ENCODE data around the gene MAD1L1.

DNA sequence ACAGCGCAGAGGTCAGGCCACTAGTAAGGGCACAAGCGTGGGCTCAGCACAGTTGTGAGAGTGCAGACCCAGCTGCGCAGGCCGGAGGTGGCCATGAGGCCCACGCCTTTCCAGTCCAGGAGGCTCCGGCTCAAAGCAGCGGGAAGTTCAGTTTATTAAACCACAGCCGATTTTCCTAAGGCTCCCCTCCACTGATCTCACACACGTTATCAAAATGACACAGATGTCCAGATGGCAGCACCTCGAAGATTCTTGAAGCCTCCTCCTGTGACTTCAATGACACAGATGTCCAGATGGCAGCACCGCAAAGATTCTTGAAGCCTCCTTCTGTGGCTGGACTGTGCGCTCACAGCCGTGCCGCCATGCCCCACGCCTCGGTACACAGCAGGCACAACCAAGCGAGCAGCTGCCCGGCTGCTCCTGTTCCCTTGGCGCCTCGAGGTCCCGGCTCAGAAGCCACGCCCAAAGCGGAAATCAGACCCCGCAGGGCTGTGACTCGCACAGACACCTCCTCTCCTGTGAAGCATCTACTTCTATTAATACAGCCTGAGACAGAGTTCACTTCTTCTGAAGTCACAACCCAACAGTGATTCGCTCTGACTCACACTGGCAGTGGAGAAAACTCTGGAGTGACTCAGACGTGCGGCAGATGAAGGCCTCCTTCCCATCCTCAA lies 122.7 kb downstream of the MAD1L1 start:
- TF ChIP-seq CTCF (IDR thresholded peaks at IDR 0.05; ENCODE audit: borderline replicate concordance, extremely low read depth, low read length, poor library complexity, severe bottlenecking) (no peak), EZH2 (IDR thresholded peaks at IDR 0.05; ENCODE audit: borderline replicate concordance, low read depth, low read length, severe bottlenecking) (no peak)

Measured in DND-41 (cell line).